HG03565 (cell line): Measurements from ENCODE around the gene ZBTB40.

Experiments used
- ATAC-seq: cut with Tn5 transposase; IDR thresholded peaks from one replicate; pipeline ENCODE4 v1.9.1; 2021; ENCODE audit warnings: mild to moderate bottlenecking, moderate library complexity; ENCODE audit not compliant: unreplicated experiment

Gene ZBTB40

GRCh38 chr1:22420455-22421053 is 31.1 kb upstream of the ZBTB40 start:
- ATAC-seq: no peak

- no peak for ATAC-seq
These were observed 24.9 kb upstream of the ZBTB40 start for GRCh38 chr1:22426781-22427180.

DNA sequence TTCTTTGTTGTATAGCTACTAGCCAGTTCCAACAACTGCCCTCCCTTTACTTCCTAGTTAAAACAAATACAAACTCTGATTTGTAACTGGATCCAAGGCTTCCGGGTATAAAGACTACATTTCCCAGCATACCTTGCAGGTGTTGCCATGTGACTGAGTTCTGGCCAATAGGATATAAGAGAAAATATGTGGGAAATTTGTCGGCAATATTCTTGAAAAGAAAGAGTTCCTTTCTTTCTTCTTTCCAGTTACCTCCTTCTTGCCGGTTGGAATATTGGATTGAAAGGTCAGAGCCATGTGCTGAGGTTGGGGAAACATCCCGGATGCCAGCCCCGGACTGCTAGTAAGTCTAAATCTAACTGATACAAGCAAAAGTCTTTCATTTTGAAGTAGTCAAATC is 23.0 kb upstream of the ZBTB40 start:
- ATAC-seq: no peak

DNA sequence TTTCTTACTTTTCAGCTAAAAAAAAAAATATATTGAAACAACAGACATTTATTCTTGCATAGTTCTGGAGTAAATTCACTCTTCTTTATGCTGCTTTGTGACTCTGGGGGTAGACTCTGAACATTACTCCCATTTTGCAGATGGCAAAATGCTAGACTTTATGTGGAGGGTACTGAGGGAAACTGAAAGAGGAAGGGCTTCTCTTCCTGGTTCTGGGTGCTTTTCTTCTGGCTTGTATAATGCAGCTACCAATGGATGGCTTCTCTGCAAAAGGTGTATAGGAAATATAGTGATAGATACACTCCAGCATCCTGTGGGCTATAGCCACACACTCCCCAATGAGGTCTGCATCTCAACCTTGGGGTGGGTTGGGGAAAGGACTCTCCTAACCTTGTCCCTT is 19.7 kb upstream of the ZBTB40 start:
- ATAC-seq: no peak

GRCh38 chr1:22434717-22435116 is 16.9 kb upstream of the ZBTB40 start:
- ATAC-seq: no peak

DNA sequence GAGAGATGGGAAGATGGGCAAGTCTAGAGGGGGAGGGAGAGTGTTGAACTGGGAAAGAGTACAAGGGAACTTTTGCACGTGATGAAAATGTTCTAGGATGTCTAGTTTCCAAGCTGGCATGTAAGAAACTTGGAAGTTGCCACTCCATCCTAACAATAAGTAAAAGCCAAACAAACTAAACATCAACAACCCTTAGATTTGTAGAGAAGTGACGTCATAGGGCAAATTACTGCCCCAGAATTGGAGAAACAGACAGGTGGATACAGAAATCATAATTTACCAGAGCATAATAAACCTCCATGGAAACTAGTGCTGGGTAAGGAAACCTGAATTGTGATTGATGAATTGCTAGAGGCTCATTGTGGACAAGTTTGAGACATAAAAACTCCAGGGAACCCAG is 14.7 kb upstream of the ZBTB40 start:
- ATAC-seq: no peak

DNA sequence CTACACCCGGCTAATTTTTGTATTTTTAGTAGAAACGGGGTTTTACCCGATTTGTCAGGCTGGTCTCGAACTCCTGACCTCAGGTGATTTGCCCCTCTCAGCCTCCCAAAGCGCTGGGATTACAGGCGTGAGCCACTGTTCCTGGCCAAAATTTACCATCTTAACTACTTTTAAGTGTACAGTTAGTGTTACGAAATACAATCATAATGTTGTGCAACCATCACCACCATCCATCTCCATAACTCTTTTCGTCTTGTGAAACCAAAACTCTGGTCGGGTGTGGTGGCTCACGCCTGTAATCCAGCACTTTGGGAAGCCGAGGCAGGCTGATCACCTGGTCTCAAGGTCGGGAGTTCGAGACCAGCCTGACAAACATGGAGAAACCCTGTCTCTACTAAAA is 14.1 kb upstream of the ZBTB40 start:
- ATAC-seq: no peak

DNA sequence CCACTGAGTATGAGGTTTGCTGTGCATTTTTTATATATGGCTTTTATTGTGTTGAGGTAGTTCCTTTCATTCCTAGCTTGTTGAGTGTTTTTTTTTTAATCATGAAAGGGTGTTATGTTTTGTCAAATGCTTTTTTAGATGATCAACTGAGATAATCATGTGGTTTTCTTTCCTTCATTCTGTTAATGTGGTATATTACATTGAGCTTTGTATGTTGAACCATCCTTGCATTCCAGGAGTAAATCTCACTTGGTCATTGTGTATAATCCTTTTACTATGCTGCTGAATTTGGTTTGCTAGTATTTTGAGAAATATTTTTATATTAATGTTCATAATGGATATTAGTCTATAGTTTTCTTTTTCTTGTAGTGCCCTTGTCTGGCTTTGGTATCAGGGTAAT is 11.1 kb upstream of the ZBTB40 start:
- ATAC-seq: no peak

- no peak for ATAC-seq
These were observed 9.3 kb upstream of the ZBTB40 start for GRCh38 chr1:22442212-22442894.

DNA sequence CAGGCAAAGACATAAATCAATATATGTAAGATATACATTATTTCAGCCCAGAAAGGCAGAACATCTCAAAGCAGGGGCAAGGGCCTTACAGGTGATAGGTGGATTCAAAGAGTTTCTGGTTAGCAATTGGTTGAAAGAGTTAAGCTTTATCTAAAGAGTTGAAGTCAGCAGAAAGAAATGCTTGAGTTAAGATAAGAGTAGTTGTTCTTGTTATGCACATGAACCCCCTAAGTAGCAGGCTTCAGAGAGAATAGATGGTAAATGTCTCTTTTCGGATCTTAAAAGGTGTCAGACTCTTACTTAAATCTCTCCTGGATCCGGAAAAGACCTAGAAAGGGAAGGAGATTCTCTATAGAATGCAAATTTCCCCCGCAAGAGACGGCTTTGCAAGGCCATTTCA is 8.3 kb upstream of the ZBTB40 start:
- ATAC-seq: no peak

GRCh38 chr1:22444856-22445255 is 6.8 kb upstream of the ZBTB40 start:
- no peak for ATAC-seq

DNA sequence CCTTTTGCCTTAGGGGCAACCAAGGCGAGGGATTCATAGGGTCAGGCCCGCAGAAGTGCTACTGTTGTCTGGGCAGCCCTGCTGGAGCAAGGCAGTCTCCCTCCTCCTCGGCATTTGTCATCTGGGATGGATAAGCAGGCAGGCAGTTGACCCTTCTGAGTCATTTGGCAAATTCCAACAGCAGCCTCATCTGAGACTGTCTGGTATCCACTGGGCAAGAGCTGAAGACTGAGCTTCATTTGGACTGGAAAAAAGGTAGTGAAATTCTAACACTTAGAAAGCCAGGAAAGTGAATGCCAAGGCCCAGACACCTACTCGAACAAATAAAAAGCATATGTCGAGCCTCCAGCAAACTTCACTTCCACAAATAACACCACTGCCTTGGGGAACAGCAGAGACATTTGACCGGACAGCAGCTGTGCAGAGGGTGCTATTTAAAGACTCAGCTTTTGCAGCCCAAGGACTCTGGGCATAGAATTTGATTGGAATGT is 4.0 kb upstream of the ZBTB40 start:
- ATAC-seq: no peak

GRCh38 chr1:22449636-22450035 is 2.0 kb upstream of the ZBTB40 start:
- ATAC-seq: no peak

DNA sequence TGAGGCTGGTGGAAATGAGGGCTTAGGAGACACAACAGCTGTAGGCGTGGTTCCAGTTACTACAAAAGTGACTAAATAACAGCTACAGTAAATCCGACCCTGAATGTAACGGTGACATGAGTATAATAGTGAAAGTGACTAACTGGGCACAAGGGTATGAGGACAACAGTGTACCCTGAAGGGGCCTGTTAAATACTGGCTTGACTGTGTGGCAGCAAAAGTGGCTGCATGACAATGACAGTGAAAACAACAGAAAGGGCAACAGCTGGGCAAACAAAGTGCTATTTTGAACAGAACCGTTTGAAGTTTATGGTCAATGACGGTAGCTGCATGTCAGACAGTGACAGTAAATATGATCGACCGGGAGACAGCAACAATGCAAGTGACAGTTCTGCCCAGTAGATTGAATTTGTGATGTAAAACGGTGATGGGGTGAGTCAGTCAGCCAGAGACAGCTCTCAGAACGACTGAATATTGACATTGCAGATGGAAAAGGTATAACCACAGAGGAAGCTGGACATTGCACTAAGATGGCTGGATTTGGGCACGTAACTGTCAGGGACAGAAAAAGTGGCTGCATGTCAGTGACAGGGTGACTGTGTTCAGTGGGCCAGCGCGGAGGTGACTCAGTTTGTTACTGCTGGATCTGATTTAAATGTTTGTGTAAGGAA is 1.2 kb upstream of the ZBTB40 start:
- ATAC-seq: no peak

- ATAC-seq: no peak
These were observed 868 bp downstream of the ZBTB40 start for GRCh38 chr1:22452481-22452957.

DNA sequence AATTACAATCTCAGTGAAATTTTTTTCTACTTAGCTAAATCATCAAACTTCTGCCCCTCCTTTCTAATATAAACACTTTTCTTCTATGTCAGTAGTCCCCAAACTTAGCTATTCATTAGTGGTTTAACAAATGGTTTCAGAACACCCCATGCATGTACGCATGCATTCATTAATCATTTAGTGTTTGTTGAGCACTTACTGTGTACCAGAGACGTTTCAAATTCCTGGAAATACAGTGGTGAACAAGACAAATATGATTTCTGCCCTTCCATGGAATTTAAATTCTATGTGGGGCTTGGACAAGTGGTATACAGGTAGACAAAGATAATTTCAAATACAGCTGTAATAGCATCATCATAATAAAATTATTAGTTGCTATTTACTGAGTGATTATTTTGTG is 1.5 kb downstream of the ZBTB40 start:
- no peak for ATAC-seq

- ATAC-seq: no peak
These were observed 2.9 kb downstream of the ZBTB40 start for GRCh38 chr1:22454476-22455056.

- ATAC-seq: no peak
These were observed 5.7 kb downstream of the ZBTB40 start for GRCh38 chr1:22457345-22457744.

DNA sequence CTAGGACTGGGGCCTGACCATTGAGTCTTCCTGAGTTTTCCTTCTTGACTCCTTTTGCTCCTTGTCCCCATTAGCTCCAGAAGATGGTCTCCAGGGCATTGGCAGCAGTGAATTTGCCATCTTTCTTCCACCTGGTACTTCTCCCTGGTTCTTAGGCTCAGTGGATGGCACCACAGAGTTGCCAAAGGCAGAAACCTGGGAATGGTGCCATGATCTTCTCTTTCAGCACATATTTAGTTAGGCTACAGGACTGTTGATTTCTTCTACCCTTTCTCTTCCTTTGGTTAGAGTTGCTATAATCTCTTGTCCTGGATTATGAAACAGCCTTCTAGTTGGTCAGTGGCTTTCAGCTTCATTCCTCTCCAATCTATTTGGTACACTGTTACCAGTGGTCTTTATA is 6.2 kb downstream of the ZBTB40 start:
- ATAC-seq: no peak

DNA sequence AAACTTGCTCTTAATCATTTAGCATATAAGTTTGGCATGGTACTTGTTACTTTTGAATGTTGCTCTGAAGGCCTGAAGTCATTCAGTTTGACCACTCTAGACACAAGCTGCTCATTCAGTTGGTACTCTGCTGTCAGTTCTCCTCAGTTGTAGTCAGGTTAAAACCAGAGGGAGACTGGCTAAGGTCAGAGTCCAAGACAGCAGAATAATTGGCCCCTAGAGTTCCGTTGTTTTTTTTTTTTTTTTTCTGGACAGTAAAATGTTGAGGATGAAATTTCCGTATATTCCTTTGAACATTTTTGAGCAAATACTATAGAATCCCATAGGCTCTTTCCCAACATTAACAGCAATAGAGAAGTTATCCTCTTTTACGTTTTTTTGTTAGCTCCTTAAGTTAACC is 9.4 kb downstream of the ZBTB40 start:
- no peak for ATAC-seq

GRCh38 chr1:22461678-22462527 is 10.3 kb downstream of the ZBTB40 start:
- ATAC-seq: no peak
